ENCODE data around the gene NRG3. TPM values are rescaled to one million over a fixed set of nuclear protein-coding genes. Genes with fewer than 3 reads are reported as not detected.

Gene NRG3
- total RNA-seq, 1 experiment from 2014 or later: not detected

DNA sequence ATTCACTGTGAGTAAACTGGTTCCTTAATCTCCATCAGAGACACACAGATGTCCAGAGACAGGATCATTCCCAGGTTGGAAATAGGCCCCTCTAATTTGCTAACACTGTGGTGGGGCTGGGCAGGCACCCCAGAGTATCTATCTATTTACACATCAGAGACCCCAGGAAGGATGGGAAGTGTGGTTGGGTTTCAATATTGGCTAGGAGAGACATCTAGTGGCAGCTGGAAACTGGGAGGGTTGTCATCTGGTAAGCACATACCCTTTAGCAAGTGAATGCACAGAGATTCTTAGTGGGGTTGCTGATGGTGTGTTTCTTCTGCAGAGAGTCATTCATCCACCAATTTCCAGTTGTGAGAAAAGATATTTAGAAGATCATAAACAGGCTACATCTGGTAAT is 36.0 kb upstream of the NRG3 start:
- H3K79me2 ChIP-seq (ENCODE audit: insufficient read depth, low read length): no peaks in the 10 kb centered on the region
- POLR2A ChIA-PET: no interaction called here
- no peaks in the 10 kb centered on the region for H3K27me3 ChIP-seq (ENCODE audit: insufficient read depth, low read length)
- intact Hi-C loops (cut with micrococcal nuclease): no loop called here
- TF ChIP-seq EGR1 (IDR thresholded peaks at IDR 0.05; ENCODE audit: low read depth): no peak
- TF ChIP-seq CEBPB (IDR thresholded peaks at IDR 0.05; ENCODE audit: low read depth): no peak
- TF ChIP-seq, protein P1, sequence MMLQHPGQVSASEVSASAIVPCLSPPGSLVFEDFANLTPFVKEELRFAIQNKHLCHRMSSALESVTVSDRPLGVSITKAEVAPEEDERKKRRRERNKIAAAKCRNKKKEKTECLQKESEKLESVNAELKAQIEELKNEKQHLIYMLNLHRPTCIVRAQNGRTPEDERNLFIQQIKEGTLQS (IDR thresholded peaks at IDR 0.05): no peak
- TF ChIP-seq, protein P2, sequence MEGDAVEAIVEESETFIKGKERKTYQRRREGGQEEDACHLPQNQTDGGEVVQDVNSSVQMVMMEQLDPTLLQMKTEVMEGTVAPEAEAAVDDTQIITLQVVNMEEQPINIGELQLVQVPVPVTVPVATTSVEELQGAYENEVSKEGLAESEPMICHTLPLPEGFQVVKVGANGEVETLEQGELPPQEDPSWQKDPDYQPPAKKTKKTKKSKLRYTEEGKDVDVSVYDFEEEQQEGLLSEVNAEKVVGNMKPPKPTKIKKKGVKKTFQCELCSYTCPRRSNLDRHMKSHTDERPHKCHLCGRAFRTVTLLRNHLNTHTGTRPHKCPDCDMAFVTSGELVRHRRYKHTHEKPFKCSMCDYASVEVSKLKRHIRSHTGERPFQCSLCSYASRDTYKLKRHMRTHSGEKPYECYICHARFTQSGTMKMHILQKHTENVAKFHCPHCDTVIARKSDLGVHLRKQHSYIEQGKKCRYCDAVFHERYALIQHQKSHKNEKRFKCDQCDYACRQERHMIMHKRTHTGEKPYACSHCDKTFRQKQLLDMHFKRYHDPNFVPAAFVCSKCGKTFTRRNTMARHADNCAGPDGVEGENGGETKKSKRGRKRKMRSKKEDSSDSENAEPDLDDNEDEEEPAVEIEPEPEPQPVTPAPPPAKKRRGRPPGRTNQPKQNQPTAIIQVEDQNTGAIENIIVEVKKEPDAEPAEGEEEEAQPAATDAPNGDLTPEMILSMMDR (IDR thresholded peaks at IDR 0.05 in 2 of 3, conservative IDR thresholded peaks at IDR 0.05 in 1 of 3; ENCODE audit: borderline replicate concordance in 1 of 3, insufficient read depth in 1 of 3, low read depth in 2 of 3, low read length in 2 of 3): no peak
- TF ChIP-seq EZH2phosphoT487 (IDR thresholded peaks at IDR 0.05; ENCODE audit: borderline replicate concordance): no peak
- TF ChIP-seq SIN3A (IDR thresholded peaks at IDR 0.05; ENCODE audit: low read depth): no peak
- no peak for TF ChIP-seq ZFX (IDR thresholded peaks at IDR 0.05)
- TF ChIP-seq, protein P3, sequence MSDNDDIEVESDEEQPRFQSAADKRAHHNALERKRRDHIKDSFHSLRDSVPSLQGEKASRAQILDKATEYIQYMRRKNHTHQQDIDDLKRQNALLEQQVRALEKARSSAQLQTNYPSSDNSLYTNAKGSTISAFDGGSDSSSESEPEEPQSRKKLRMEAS (IDR thresholded peaks at IDR 0.05): no peak
- no peak for TF ChIP-seq POLR2A (IDR thresholded peaks at IDR 0.05; ENCODE audit: borderline replicate concordance, extremely low read depth, insufficient read depth, insufficient read length)
- no peak overlapping the region for H3K27ac ChIP-seq (ENCODE audit: low read depth, low read length)
- ATAC-seq (no peak), DNase-seq (ENCODE audit: low read depth, low spot score) (no peak)
- RAD21 ChIA-PET (ENCODE audit: low non-redundant PET in 1 of 2, low total read pairs in 2 of 2, uncharacterized antibody in 2 of 2, unreplicated experiment in 2 of 2): no interaction called here
- H3K4me2 ChIP-seq (ENCODE audit: low read length): no peak overlapping the region
- H3K4me1 ChIP-seq (ENCODE audit: control insufficient read depth in 1 of 2, insufficient read depth in 2 of 2, low read length in 2 of 2): no peaks in the 10 kb centered on the region
- H3K9ac ChIP-seq (ENCODE audit: low read length): no peak overlapping the region
- CTCF ChIA-PET: no interaction called here
- peaks cover 5 to 26% of the 10 kb centered on the region in 2 experiments; a peak in 2 of 4 replicates for H3K9me3 ChIP-seq (ENCODE audit: control insufficient read depth in 1 of 2, insufficient read depth in 1 of 2, low read depth in 1 of 2, low read length in 2 of 2)
- H3K4me3 ChIP-seq (replicated peaks in 1 of 2; ENCODE audit: low read depth in 1 of 2, low read length in 2 of 2): no peak overlapping the region
- H3K36me3 ChIP-seq (ENCODE audit: control insufficient read depth in 1 of 2, insufficient read depth in 2 of 2, low read length in 2 of 2): no peaks in the 10 kb centered on the region
- no peak overlapping the region for H2AFZ ChIP-seq (ENCODE audit: low read depth, low read length, poor library complexity, severe bottlenecking)
- H3K9me2 ChIP-seq (ENCODE audit: insufficient read depth): no peaks in the 10 kb centered on the region
- no peaks in the 10 kb centered on the region; the same call in 1 of the 2 replicates for H4K20me1 ChIP-seq (ENCODE audit: insufficient read depth)
- no TSS peak for BruUV-seq (replicated peaks)

DNA sequence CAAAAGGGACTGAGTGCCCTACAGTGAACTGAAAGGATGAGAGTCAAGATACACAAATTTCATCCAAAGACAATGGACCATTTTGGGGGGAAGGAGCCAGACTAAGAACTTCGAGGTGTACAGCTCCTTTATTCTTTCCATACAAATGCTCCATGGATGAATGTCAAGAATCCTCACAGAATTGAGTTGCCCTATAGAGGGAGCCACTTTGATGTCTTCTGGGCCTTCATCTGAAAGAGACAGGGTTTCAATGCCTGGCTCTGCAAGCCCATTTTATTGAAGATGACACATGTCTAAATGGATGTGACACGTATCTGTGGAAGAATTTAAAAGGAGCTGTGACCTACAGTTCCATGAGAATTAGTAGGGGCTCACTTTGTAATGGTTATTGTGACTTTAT is 32.0 kb upstream of the NRG3 start:
- Histone ChIP-seq H3K27me3 (ENCODE audit: insufficient read depth, low read length) (no peaks in the 10 kb centered on the region), H3K27ac (ENCODE audit: low read depth, low read length) (no peak overlapping the region), H3K4me1 (ENCODE audit: control insufficient read depth in 1 of 2, insufficient read depth in 2 of 2, low read length in 2 of 2) (no peaks in the 10 kb centered on the region), H3K9me2 (ENCODE audit: insufficient read depth) (no peaks in the 10 kb centered on the region), H3K4me2 (ENCODE audit: low read length) (no peak overlapping the region), H4K20me1 (ENCODE audit: insufficient read depth) (no peaks in the 10 kb centered on the region), H3K4me3 (replicated peaks in 1 of 2; ENCODE audit: low read depth in 1 of 2, low read length in 2 of 2) (no peak overlapping the region), H3K36me3 (ENCODE audit: control insufficient read depth in 1 of 2, insufficient read depth in 2 of 2, low read length in 2 of 2) (no peaks in the 10 kb centered on the region), H3K79me2 (ENCODE audit: insufficient read depth, low read length) (no peaks in the 10 kb centered on the region), H2AFZ (ENCODE audit: low read depth, low read length, poor library complexity, severe bottlenecking) (no peak overlapping the region), H3K9me3 (ENCODE audit: control insufficient read depth in 1 of 2, insufficient read depth in 1 of 2, low read depth in 1 of 2, low read length in 2 of 2) (peaks cover 7 to 23% of the 10 kb centered on the region in 2 experiments; a peak in 3 of 4 replicates), H3K9ac (ENCODE audit: low read length) (no peak overlapping the region)
- ATAC-seq (no peak), DNase-seq (ENCODE audit: low read depth, low spot score) (no peak)
- POLR2A ChIA-PET: no interaction called here
- RAD21 ChIA-PET (ENCODE audit: low non-redundant PET in 1 of 2, low total read pairs in 2 of 2, uncharacterized antibody in 2 of 2, unreplicated experiment in 2 of 2): no interaction called here
- CTCF ChIA-PET: no interaction called here
- BruUV-seq (replicated peaks): no TSS peak
- TF ChIP-seq ZNF274 (IDR thresholded peaks at IDR 0.05; ENCODE audit: low read depth, low read length) (no peak), SP1 (IDR thresholded peaks at IDR 0.05; ENCODE audit: low read depth) (no peak), TCF7L2 (IDR thresholded peaks at IDR 0.05; ENCODE audit: borderline replicate concordance, extremely low read depth, insufficient read depth, insufficient read length) (no peak), RAD21 (IDR thresholded peaks at IDR 0.05; ENCODE audit: low read depth) (no peak), ZFX (IDR thresholded peaks at IDR 0.05) (no peak), ELF1 (IDR thresholded peaks at IDR 0.05; ENCODE audit: borderline replicate concordance, low read depth) (no peak), POLR2A (IDR thresholded peaks at IDR 0.05; ENCODE audit: borderline replicate concordance, extremely low read depth, insufficient read depth, insufficient read length) (no peak), SIN3A (IDR thresholded peaks at IDR 0.05; ENCODE audit: low read depth) (no peak), FOSL1 (IDR thresholded peaks at IDR 0.05; ENCODE audit: low read depth) (no peak), CEBPB (IDR thresholded peaks at IDR 0.05; ENCODE audit: low read depth) (no peak)
- TF ChIP-seq, protein P4, sequence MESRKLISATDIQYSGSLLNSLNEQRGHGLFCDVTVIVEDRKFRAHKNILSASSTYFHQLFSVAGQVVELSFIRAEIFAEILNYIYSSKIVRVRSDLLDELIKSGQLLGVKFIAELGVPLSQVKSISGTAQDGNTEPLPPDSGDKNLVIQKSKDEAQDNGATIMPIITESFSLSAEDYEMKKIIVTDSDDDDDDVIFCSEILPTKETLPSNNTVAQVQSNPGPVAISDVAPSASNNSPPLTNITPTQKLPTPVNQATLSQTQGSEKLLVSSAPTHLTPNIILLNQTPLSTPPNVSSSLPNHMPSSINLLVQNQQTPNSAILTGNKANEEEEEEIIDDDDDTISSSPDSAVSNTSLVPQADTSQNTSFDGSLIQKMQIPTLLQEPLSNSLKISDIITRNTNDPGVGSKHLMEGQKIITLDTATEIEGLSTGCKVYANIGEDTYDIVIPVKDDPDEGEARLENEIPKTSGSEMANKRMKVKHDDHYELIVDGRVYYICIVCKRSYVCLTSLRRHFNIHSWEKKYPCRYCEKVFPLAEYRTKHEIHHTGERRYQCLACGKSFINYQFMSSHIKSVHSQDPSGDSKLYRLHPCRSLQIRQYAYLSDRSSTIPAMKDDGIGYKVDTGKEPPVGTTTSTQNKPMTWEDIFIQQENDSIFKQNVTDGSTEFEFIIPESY (IDR thresholded peaks at IDR 0.05; ENCODE audit: extremely low read depth, insufficient replicate concordance, low read length): no peak
- TF ChIP-seq, protein P3 (IDR thresholded peaks at IDR 0.05): no peak
- TF ChIP-seq, protein P1 (IDR thresholded peaks at IDR 0.05): no peak
- intact Hi-C loops (cut with micrococcal nuclease): no loop called here
